A549 (cell line): ENCODE results near the gene NAV2. TPM values are rescaled to one million over a fixed set of nuclear protein-coding genes. Genes with fewer than 3 reads are reported as not detected.

Source experiments
- ATAC-seq, 2 experiments: fragments of 200-7000 bp in 1 of 2; fragments of >200 bp in 1 of 2; cut with Nextera tagmentation in 1 of 2; cut with Tn5 transposase in 1 of 2; 3 replicates each; pipeline versions ENCODE4 v1.8.0 to v1.9.1; 2018 to 2020; ENCODE audit warnings: mild to moderate bottlenecking in 1 of 2, moderate library complexity in 1 of 2
- CTCF ChIA-PET: fragments of 300-600 bp; sonication (Branson Sonifier 250); formaldehyde crosslinking; extraction: SDS; loops from one replicate; lab custom pipeline; 2021; ENCODE audit warnings: antibody characterized with exemption, inconsistent platforms; lab: Yijun Ruan, JAX
- POLR2A ChIA-PET: fragments of 350-600 bp; formaldehyde crosslinking; extraction: SDS; loops from one replicate; lab custom pipeline; 2021; ENCODE audit warnings: antibody characterized with exemption, inconsistent platforms; lab: Yijun Ruan, JAX
- DNase-seq, 2 experiments: peaks; one replicate each; pipeline versions ENCODE4 v3.0.0 to v3.0.0-alpha.2; 2011 to 2016; ENCODE audit warnings: low read depth in 1 of 2, low spot score in 1 of 2
- FAIRE-seq: peaks from 2 replicates; lab custom pipeline; 2011; peaks lifted over from hg19 to GRCh38; lab: Jason Lieb, UNC
- H3K27ac ChIP-seq, 2 experiments: fragments of >200 bp; sonication (Bioruptor Twin); formaldehyde crosslinking; 3 replicates each; pipeline ENCODE4 v1.5.1; 2016 to 2017
- H3K4me1 ChIP-seq: fragments of >200 bp; sonication (Bioruptor Twin); formaldehyde crosslinking; 3 replicates; pipeline ENCODE4 v1.6.1; 2016
- H3K4me2 ChIP-seq: fragments of >200 bp; sonication (Bioruptor Twin); formaldehyde crosslinking; 3 replicates; pipeline ENCODE4 v1.6.1; 2016
- H3K4me3 ChIP-seq: fragments of >200 bp; sonication (Bioruptor Twin); formaldehyde crosslinking; 3 replicates; pipeline ENCODE4 v1.5.1; 2016
- H3K9me3 ChIP-seq: fragments of >200 bp; sonication (Bioruptor Twin); formaldehyde crosslinking; 3 replicates; pipeline ENCODE4 v1.6.1; 2016
- CBX8 ChIP-seq: fragments of 200-600 bp; sonication (generic); IDR thresholded peaks from 2 replicates; pipeline ENCODE4 v1.6.1; 2016
- CHD4 ChIP-seq: fragments of 200-600 bp; sonication (generic); IDR thresholded peaks from 2 replicates; pipeline ENCODE4 v1.6.1; 2016; ENCODE audit warnings: antibody characterized with exemption, mild to moderate bottlenecking, borderline replicate concordance
- EHF ChIP-seq: fragments of 250-450 bp; sonication (Bioruptor Pico); IDR thresholded peaks from 2 replicates; pipeline ENCODE4 v1.5.0; 2020; ENCODE audit warnings: mild to moderate bottlenecking
- ESRRA ChIP-seq: fragments of 150-350 bp; IDR thresholded peaks from 2 replicates; pipeline ENCODE4 v1.6.1; 2014; ENCODE audit warnings: mild to moderate bottlenecking, low read length, borderline replicate concordance
- GATA3 ChIP-seq: IDR thresholded peaks from 2 replicates; pipeline ENCODE4 v1.6.1; 2012; ENCODE audit warnings: borderline replicate concordance
- HDAC2 ChIP-seq: fragments of 200-600 bp; sonication (generic); IDR thresholded peaks from 2 replicates; pipeline ENCODE4 v1.6.1; 2016
- HOXB13 ChIP-seq: fragments of 250-450 bp; sonication (Bioruptor Pico); IDR thresholded peaks from 2 replicates; pipeline ENCODE4 v1.5.0; 2020; ENCODE audit warnings: low read depth, mild to moderate bottlenecking, moderate library complexity
- HOXB5 ChIP-seq: fragments of 250-450 bp; sonication (Bioruptor Pico); IDR thresholded peaks from 2 replicates; pipeline ENCODE4 v1.5.0; 2020; ENCODE audit warnings: mild to moderate bottlenecking, moderate library complexity
- JUN ChIP-seq, 2 experiments: fragments of >200 bp; sonication (Bioruptor Twin); formaldehyde crosslinking; IDR thresholded peaks; 2 replicates in 1 of 2; 3 replicates in 1 of 2; pipeline ENCODE4 v1.6.1; 2016 to 2017
- MAFK ChIP-seq: fragments of 450-650 bp; IDR thresholded peaks from 2 replicates; pipeline ENCODE4 v1.6.1; 2014; ENCODE audit not compliant: partially characterized antibody
- NFE2L2 ChIP-seq: fragments of 150-350 bp; conservative IDR thresholded peaks from 2 replicates; pipeline ENCODE4 v1.6.1; 2014; ENCODE audit warnings: low read length
- NR3C1 ChIP-seq: fragments of >200 bp; sonication (Bioruptor Twin); formaldehyde crosslinking; IDR thresholded peaks from 3 replicates; pipeline ENCODE4 v1.6.1; 2017
- PHF8 ChIP-seq: fragments of 200-600 bp; sonication (generic); IDR thresholded peaks from 2 replicates; pipeline ENCODE4 v1.6.1; 2016; ENCODE audit warnings: low read depth, mild to moderate bottlenecking, antibody characterized with exemption, moderate library complexity, borderline replicate concordance
- POLR2A ChIP-seq: IDR thresholded peaks from 2 replicates; pipeline ENCODE4 v1.6.1; 2012; ENCODE audit warnings: mild to moderate bottlenecking, low read length
- POLR2AphosphoS2 ChIP-seq: conservative IDR thresholded peaks from 2 replicates; pipeline ENCODE4 v1.6.1; 2012; ENCODE audit warnings: low read length, improper control_type of control experiment, inconsistent platforms
- RCOR1 ChIP-seq: fragments of 150-350 bp; IDR thresholded peaks from 2 replicates; pipeline ENCODE4 v1.6.1; 2014; ENCODE audit warnings: antibody characterized with exemption, low read length, low read depth
- ZFP36 ChIP-seq: fragments of 450-650 bp; IDR thresholded peaks from 2 replicates; pipeline ENCODE4 v1.6.1; 2014; ENCODE audit warnings: borderline replicate concordance; ENCODE audit not compliant: partially characterized antibody
- WGBS: methylation state at CpG from one replicate; pipeline ENCODE4 v1.1.6; 2017; ENCODE audit errors: missing lambda C conversion rate; 5-methylcytosine and 5-hydroxymethylcytosine counted together
- polyA plus RNA-seq, 4 experiments: library from polyadenylated mRNA; depleted of rRNA in 3 of 4; stranded (reverse); fragments of >200 nt; fragmentation: RNase III in 1 of 4; extraction: RNeasy Plus Mini Kit Qiagen cat#74134 plus additional on column Dnase treatment in 1 of 4; gene quantifications; 2 replicates in 3 of 4; 3 replicates in 1 of 4; pipeline ENCODE4 v1.2.3, GENCODE V29; 2011 to 2017
- TF ChIP-seq, protein P1 (sequence below): fragments of 250-450 bp; sonication (Bioruptor Pico); IDR thresholded peaks from 2 replicates; pipeline ENCODE4 v1.5.0; 2021; ENCODE audit warnings: mild to moderate bottlenecking, moderate library complexity, borderline replicate concordance
- TF ChIP-seq, protein P2 (sequence below): fragments of >200 bp; sonication (Bioruptor Twin); formaldehyde crosslinking; IDR thresholded peaks from 3 replicates; pipeline ENCODE4 v1.5.1; 2016
- TF ChIP-seq, protein P3 (sequence below): IDR thresholded peaks from 2 replicates; pipeline ENCODE4 v1.6.1; 2012
- TF ChIP-seq, protein P4 (sequence below): fragments of >200 bp; sonication (Bioruptor Twin); formaldehyde crosslinking; IDR thresholded peaks from 3 replicates; pipeline ENCODE4 v1.6.1; 2016

The NAV2 gene
- polyA plus RNA-seq, 2 of the 4 experiments (the other 2 are of a cell fraction) = 4.9 to 19.8 TPM

DNA sequence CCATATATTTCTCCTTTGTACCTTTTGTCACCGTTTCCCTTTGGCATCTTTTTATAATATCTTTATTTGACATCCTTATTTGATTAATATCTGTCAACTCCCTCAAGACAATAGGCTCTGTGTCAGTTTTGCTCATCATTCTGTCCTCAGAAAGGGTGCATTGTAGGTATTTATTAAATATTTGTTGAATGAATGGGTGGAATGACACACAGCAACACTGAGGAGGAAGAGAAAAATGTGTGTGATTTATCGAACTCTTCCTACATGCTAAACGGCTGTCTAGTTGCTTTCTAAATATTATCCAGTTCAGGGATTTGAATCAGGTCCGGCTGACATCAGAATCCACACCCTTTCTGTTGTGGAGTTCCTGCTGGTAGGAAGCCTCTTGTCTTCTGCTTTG is 98.2 kb downstream of the NAV2 start (continued):
- TF ChIP-seq POLR2AphosphoS2 = no peak
- TF ChIP-seq NFE2L2 = no peak
- no peak for TF ChIP-seq CHD4
- TF ChIP-seq JUN (IDR thresholded peaks at IDR 0.05) = no peak
- TF ChIP-seq, all 56 proteins: peak for 0

DNA sequence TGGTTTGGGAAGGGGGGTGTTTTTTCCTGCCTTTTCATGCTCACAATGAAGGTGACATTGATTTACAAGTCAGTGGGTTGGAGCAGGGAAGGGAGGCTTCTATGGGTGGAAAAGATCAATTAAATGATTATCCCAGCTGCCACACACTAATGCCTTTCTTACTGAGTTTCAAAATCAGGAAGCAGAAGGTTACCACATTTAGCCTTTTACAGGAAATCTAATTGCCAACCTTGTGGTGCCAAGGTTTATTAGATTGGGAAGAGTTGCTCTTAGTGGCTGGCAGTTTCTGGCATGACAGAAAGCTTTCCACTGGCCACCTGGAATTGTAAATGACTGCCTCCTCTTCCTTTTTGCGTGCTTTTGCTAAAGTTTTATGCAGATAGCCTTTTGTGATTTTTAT is 98.7 kb downstream of the NAV2 start:
- no peak for TF ChIP-seq PHF8
- TF ChIP-seq NR3C1 = no peak
- no peak for TF ChIP-seq CBX8
- TF ChIP-seq ZFP36 = no peak
- no peak for TF ChIP-seq POLR2AphosphoS2
- TF ChIP-seq, protein P1, sequence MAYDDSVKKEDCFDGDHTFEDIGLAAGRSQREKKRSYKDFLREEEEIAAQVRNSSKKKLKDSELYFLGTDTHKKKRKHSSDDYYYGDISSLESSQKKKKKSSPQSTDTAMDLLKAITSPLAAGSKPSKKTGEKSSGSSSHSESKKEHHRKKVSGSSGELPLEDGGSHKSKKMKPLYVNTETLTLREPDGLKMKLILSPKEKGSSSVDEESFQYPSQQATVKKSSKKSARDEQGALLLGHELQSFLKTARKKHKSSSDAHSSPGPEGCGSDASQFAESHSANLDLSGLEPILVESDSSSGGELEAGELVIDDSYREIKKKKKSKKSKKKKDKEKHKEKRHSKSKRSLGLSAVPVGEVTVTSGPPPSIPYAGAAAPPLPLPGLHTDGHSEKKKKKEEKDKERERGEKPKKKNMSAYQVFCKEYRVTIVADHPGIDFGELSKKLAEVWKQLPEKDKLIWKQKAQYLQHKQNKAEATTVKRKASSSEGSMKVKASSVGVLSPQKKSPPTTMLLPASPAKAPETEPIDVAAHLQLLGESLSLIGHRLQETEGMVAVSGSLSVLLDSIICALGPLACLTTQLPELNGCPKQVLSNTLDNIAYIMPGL (CRISPR knock-in tag) = no peak
- no peak for TF ChIP-seq GATA3
- no peak for TF ChIP-seq POLR2A
- no peak for TF ChIP-seq MAFK
- TF ChIP-seq EHF (CRISPR knock-in tag) = no peak
- TF ChIP-seq RCOR1 = no peak
- TF ChIP-seq, protein P2, sequence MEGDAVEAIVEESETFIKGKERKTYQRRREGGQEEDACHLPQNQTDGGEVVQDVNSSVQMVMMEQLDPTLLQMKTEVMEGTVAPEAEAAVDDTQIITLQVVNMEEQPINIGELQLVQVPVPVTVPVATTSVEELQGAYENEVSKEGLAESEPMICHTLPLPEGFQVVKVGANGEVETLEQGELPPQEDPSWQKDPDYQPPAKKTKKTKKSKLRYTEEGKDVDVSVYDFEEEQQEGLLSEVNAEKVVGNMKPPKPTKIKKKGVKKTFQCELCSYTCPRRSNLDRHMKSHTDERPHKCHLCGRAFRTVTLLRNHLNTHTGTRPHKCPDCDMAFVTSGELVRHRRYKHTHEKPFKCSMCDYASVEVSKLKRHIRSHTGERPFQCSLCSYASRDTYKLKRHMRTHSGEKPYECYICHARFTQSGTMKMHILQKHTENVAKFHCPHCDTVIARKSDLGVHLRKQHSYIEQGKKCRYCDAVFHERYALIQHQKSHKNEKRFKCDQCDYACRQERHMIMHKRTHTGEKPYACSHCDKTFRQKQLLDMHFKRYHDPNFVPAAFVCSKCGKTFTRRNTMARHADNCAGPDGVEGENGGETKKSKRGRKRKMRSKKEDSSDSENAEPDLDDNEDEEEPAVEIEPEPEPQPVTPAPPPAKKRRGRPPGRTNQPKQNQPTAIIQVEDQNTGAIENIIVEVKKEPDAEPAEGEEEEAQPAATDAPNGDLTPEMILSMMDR = no peak
- TF ChIP-seq, protein P3, sequence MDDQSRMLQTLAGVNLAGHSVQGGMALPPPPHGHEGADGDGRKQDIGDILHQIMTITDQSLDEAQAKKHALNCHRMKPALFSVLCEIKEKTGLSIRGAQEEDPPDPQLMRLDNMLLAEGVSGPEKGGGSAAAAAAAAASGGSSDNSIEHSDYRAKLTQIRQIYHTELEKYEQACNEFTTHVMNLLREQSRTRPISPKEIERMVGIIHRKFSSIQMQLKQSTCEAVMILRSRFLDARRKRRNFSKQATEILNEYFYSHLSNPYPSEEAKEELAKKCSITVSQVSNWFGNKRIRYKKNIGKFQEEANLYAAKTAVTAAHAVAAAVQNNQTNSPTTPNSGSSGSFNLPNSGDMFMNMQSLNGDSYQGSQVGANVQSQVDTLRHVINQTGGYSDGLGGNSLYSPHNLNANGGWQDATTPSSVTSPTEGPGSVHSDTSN = no peak
- TF ChIP-seq HDAC2 = no peak
- no peak for TF ChIP-seq ESRRA
- TF ChIP-seq, protein P4, sequence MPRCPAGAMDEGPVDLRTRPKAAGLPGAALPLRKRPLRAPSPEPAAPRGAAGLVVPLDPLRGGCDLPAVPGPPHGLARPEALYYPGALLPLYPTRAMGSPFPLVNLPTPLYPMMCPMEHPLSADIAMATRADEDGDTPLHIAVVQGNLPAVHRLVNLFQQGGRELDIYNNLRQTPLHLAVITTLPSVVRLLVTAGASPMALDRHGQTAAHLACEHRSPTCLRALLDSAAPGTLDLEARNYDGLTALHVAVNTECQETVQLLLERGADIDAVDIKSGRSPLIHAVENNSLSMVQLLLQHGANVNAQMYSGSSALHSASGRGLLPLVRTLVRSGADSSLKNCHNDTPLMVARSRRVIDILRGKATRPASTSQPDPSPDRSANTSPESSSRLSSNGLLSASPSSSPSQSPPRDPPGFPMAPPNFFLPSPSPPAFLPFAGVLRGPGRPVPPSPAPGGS = no peak
- H3K4me2 ChIP-seq = no peak overlapping the region
- H3K27ac ChIP-seq = no peak overlapping the region
- no peak for DNase-seq
- 75% methylated on average over 1 of the region's 1 CpG for WGBS
- no peaks in the 10 kb centered on the region for H3K4me1 ChIP-seq
- no peaks in the 10 kb centered on the region for H3K9me3 ChIP-seq
- FAIRE-seq = no peak
- ChIA-PET POLR2A (no interaction called here), CTCF (interaction anchor here (2.2 kb wide), 1 partner anchor 253 kb away, joined by 5 read pairs; no protein-coding TSS in a partner anchor)
- no peak for ATAC-seq
- no peak overlapping the region for H3K4me3 ChIP-seq

DNA sequence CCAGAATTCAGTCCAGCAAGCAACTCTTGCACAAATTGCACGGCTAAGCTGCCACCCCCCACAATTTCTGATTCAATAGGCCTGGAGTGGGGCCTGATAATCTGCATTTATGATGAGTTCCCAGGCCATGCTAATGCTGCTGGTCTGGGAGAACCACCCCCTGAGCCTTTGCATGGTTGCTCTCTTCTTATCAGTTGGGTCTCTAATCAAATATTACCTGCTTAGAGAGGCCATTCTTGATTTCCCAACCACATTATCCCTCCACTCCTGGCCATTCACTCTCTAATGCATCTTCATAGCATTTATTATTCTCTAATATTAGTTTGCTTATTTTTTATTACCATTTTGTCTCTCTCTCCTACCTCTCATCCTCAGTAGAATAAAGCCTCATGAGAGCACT is 99.5 kb downstream of the NAV2 start:
- Histone ChIP-seq H3K27ac (no peak overlapping the region), H3K4me2 (no peak overlapping the region), H3K9me3 (no peaks in the 10 kb centered on the region), H3K4me1 (no peaks in the 10 kb centered on the region), H3K4me3 (no peak overlapping the region)
- DNase-seq (no peak), ATAC-seq (no peak), FAIRE-seq (no peak)
- TF ChIP-seq HOXB5 (CRISPR knock-in tag) (no peak), HOXB13 (no peak), HDAC2 (no peak), ESRRA (no peak)
- ChIA-PET CTCF (interaction anchor here (2.2 kb wide), 1 partner anchor 253 kb away, joined by 5 read pairs; no protein-coding TSS in a partner anchor), POLR2A (no interaction called here)
- WGBS = 78% methylated on average over 1 of the region's 1 CpG
